GM18858 (cell line): ENCODE results near the gene TGFBR2.
"Not testable (repeated sequence)": the region's sequence is repeated elsewhere in the genome, so short reads cannot be mapped to it uniquely, and the experiment has no call there.

ENCODE experiments used
- ATAC-seq: cut with Tn5 transposase; IDR thresholded peaks from one replicate; pipeline ENCODE4 v1.9.1; 2021; ENCODE audit not compliant: unreplicated experiment

The TGFBR2 gene

GRCh38 chr3:30617653-30618052 lies 11.3 kb downstream of the TGFBR2 start:
- no peak for ATAC-seq

GRCh38 chr3:30618526-30618925 lies 12.1 kb downstream of the TGFBR2 start:
- ATAC-seq, result no peak

GRCh38 chr3:30619318-30619717 lies 12.9 kb downstream of the TGFBR2 start:
- ATAC-seq, result no peak

- ATAC-seq, result no peak
Observed at GRCh38 chr3:30620402-30621360, 14.3 kb downstream of the TGFBR2 start.

GRCh38 chr3:30621576-30621975 lies 15.2 kb downstream of the TGFBR2 start:
- ATAC-seq, result no peak

- ATAC-seq, result no peak
Observed at GRCh38 chr3:30622047-30622545, 15.7 kb downstream of the TGFBR2 start.

- ATAC-seq, result no peak
Observed at GRCh38 chr3:30622790-30623189, 16.4 kb downstream of the TGFBR2 start.

GRCh38 chr3:30623351-30623750 lies 16.9 kb downstream of the TGFBR2 start:
- no peak for ATAC-seq

- ATAC-seq, result not testable (repeated sequence)
Observed at GRCh38 chr3:30624480-30624879, 18.1 kb downstream of the TGFBR2 start.

- ATAC-seq, result no peak
Observed at GRCh38 chr3:30625541-30626438, 19.4 kb downstream of the TGFBR2 start.

- ATAC-seq, result no peak
Observed at GRCh38 chr3:30626443-30627180, 20.2 kb downstream of the TGFBR2 start.

- no peak for ATAC-seq
Observed at GRCh38 chr3:30628205-30628900, 22.0 kb downstream of the TGFBR2 start.

- no peak for ATAC-seq
Observed at GRCh38 chr3:30628901-30629590, 22.6 kb downstream of the TGFBR2 start.

- no peak for ATAC-seq
Observed at GRCh38 chr3:30629746-30630145, 23.3 kb downstream of the TGFBR2 start.

- ATAC-seq, result no peak
Observed at GRCh38 chr3:30630238-30631030, 24.0 kb downstream of the TGFBR2 start.

GRCh38 chr3:30631243-30631904 lies 25.0 kb downstream of the TGFBR2 start:
- ATAC-seq, result no peak

GRCh38 chr3:30632065-30632464 lies 25.7 kb downstream of the TGFBR2 start:
- ATAC-seq, result no peak

- no peak for ATAC-seq
Observed at GRCh38 chr3:30632521-30632920, 26.1 kb downstream of the TGFBR2 start.
